ENCODE measurements around the gene TRAF3IP1.
"Not testable (repeated sequence)": the region's sequence is repeated elsewhere in the genome, so short reads cannot be mapped to it uniquely, and the experiment has no call there.

TRAF3IP1 gene

GRCh38 chr2:238361877-238362276, 41.6 kb downstream of the TRAF3IP1 start:
- H3K27ac Mint-ChIP-seq: no peak overlapping the region

GRCh38 chr2:238362626-238363025, 42.3 kb downstream of the TRAF3IP1 start:
- H3K36me3 Mint-ChIP-seq (ENCODE audit: low read depth): peaks cover 26% of the 10 kb centered on the region
- H3K4me1 Mint-ChIP-seq (ENCODE audit: low read depth): no peaks in the 10 kb centered on the region
- no peak overlapping the region for H3K27ac Mint-ChIP-seq
- H3K4me3 Mint-ChIP-seq: no peak overlapping the region
- no peaks in the 10 kb centered on the region for H3K9me3 Mint-ChIP-seq
- no peaks in the 10 kb centered on the region for H3K27me3 Mint-ChIP-seq

More at GRCh38 chr2:238361877-238362276, 41.6 kb downstream of the TRAF3IP1 start:
- Mint-ChIP-seq H3K36me3 (ENCODE audit: low read depth) (peaks cover 28% of the 10 kb centered on the region), H3K27me3 (no peaks in the 10 kb centered on the region), H3K4me1 (ENCODE audit: low read depth) (no peaks in the 10 kb centered on the region), H3K4me3 (no peak overlapping the region), H3K9me3 (no peaks in the 10 kb centered on the region)

- Mint-ChIP-seq H3K4me3 (no peak overlapping the region), H3K27ac (no peak overlapping the region), H3K9me3 (no peaks in the 10 kb centered on the region), H3K36me3 (ENCODE audit: low read depth) (peaks cover 6% of the 10 kb centered on the region), H3K4me1 (ENCODE audit: low read depth) (peaks cover 8% of the 10 kb centered on the region), H3K27me3 (no peaks in the 10 kb centered on the region)
Observed at GRCh38 chr2:238369591-238370040, 49.3 kb downstream of the TRAF3IP1 start.

- Mint-ChIP-seq H3K27me3 (no peaks in the 10 kb centered on the region), H3K36me3 (ENCODE audit: low read depth) (peaks cover 6% of the 10 kb centered on the region), H3K4me3 (no peak overlapping the region), H3K4me1 (ENCODE audit: low read depth) (peaks cover 8% of the 10 kb centered on the region), H3K9me3 (no peaks in the 10 kb centered on the region), H3K27ac (no peak overlapping the region)
Observed at GRCh38 chr2:238370094-238370822, 49.9 kb downstream of the TRAF3IP1 start.

GRCh38 chr2:238370823-238371372, 50.6 kb downstream of the TRAF3IP1 start:
- Mint-ChIP-seq H3K27me3 (no peaks in the 10 kb centered on the region), H3K9me3 (no peaks in the 10 kb centered on the region), H3K4me1 (ENCODE audit: low read depth) (peaks cover 8% of the 10 kb centered on the region), H3K36me3 (ENCODE audit: low read depth) (peaks cover 6% of the 10 kb centered on the region), H3K4me3 (no peak overlapping the region), H3K27ac (no peak overlapping the region)

- H3K4me1 Mint-ChIP-seq (ENCODE audit: low read depth): peaks cover 12% of the 10 kb centered on the region
- not testable (repeated sequence) for H3K36me3 Mint-ChIP-seq (ENCODE audit: low read depth); H3K9me3 Mint-ChIP-seq; H3K27ac Mint-ChIP-seq; H3K27me3 Mint-ChIP-seq; H3K4me3 Mint-ChIP-seq
Observed at GRCh38 chr2:238372277-238372676, 52.0 kb downstream of the TRAF3IP1 start.

- Mint-ChIP-seq H3K9me3 (no peaks in the 10 kb centered on the region), H3K36me3 (ENCODE audit: low read depth) (peaks cover 16% of the 10 kb centered on the region), H3K27me3 (no peaks in the 10 kb centered on the region), H3K27ac (no peak overlapping the region), H3K4me3 (no peak overlapping the region), H3K4me1 (ENCODE audit: low read depth) (peaks cover 29% of the 10 kb centered on the region)
Observed at GRCh38 chr2:238376884-238377391, 56.6 kb downstream of the TRAF3IP1 start.

GRCh38 chr2:238378230-238379095, 58.1 kb downstream of the TRAF3IP1 start:
- peaks cover 16% of the 10 kb centered on the region for H3K36me3 Mint-ChIP-seq (ENCODE audit: low read depth)
- H3K9me3 Mint-ChIP-seq: no peaks in the 10 kb centered on the region
- no peak overlapping the region for H3K4me3 Mint-ChIP-seq
- no peak overlapping the region for H3K27ac Mint-ChIP-seq
- peaks cover 29% of the 10 kb centered on the region for H3K4me1 Mint-ChIP-seq (ENCODE audit: low read depth)
- H3K27me3 Mint-ChIP-seq: no peaks in the 10 kb centered on the region

GRCh38 chr2:238379096-238379810, 58.9 kb downstream of the TRAF3IP1 start:
- H3K27me3 Mint-ChIP-seq: no peaks in the 10 kb centered on the region
- peaks cover 29% of the 10 kb centered on the region for H3K4me1 Mint-ChIP-seq (ENCODE audit: low read depth)
- peaks cover 10% of the 10 kb centered on the region for H3K36me3 Mint-ChIP-seq (ENCODE audit: low read depth)
- H3K9me3 Mint-ChIP-seq: no peaks in the 10 kb centered on the region
- H3K27ac Mint-ChIP-seq: peak overlapping the region; percentile 91
- H3K4me3 Mint-ChIP-seq: peak overlapping the region; percentile 33

GRCh38 chr2:238380336-238380735, 60.0 kb downstream of the TRAF3IP1 start:
- H3K4me3 Mint-ChIP-seq: no peak overlapping the region
- no peak overlapping the region for H3K27ac Mint-ChIP-seq
- H3K4me1 Mint-ChIP-seq (ENCODE audit: low read depth): peaks cover 29% of the 10 kb centered on the region
- peaks cover 10% of the 10 kb centered on the region for H3K36me3 Mint-ChIP-seq (ENCODE audit: low read depth)
- no peaks in the 10 kb centered on the region for H3K9me3 Mint-ChIP-seq
- H3K27me3 Mint-ChIP-seq: no peaks in the 10 kb centered on the region

GRCh38 chr2:238380785-238381184, 60.5 kb downstream of the TRAF3IP1 start:
- peaks cover 10% of the 10 kb centered on the region for H3K36me3 Mint-ChIP-seq (ENCODE audit: low read depth)
- H3K27me3 Mint-ChIP-seq: no peaks in the 10 kb centered on the region
- H3K4me3 Mint-ChIP-seq: no peak overlapping the region
- peaks cover 29% of the 10 kb centered on the region for H3K4me1 Mint-ChIP-seq (ENCODE audit: low read depth)
- H3K27ac Mint-ChIP-seq: no peak overlapping the region
- H3K9me3 Mint-ChIP-seq: no peaks in the 10 kb centered on the region

GRCh38 chr2:238381341-238382115, 61.2 kb downstream of the TRAF3IP1 start:
- no peaks in the 10 kb centered on the region for H3K9me3 Mint-ChIP-seq
- no peak overlapping the region for H3K4me3 Mint-ChIP-seq
- peaks cover 10% of the 10 kb centered on the region for H3K36me3 Mint-ChIP-seq (ENCODE audit: low read depth)
- no peaks in the 10 kb centered on the region for H3K27me3 Mint-ChIP-seq
- no peak overlapping the region for H3K27ac Mint-ChIP-seq
- peaks cover 29% of the 10 kb centered on the region for H3K4me1 Mint-ChIP-seq (ENCODE audit: low read depth)

- Mint-ChIP-seq H3K4me1 (ENCODE audit: low read depth) (peaks cover 24% of the 10 kb centered on the region), H3K36me3 (ENCODE audit: low read depth) (peaks cover 10% of the 10 kb centered on the region), H3K9me3 (no peaks in the 10 kb centered on the region), H3K4me3 (no peak overlapping the region), H3K27me3 (no peaks in the 10 kb centered on the region), H3K27ac (no peak overlapping the region)
Observed at GRCh38 chr2:238382381-238382781, 62.1 kb downstream of the TRAF3IP1 start.

- Mint-ChIP-seq H3K4me1 (ENCODE audit: low read depth) (peaks cover 19% of the 10 kb centered on the region), H3K4me3 (no peak overlapping the region), H3K27ac (no peak overlapping the region), H3K9me3 (no peaks in the 10 kb centered on the region), H3K27me3 (no peaks in the 10 kb centered on the region), H3K36me3 (ENCODE audit: low read depth) (peaks cover 10% of the 10 kb centered on the region)
Observed at GRCh38 chr2:238383135-238383534, 62.8 kb downstream of the TRAF3IP1 start.
